NCI-H510A (cell line): ENCODE measurements around the gene ZNF444.
"Not testable (repeated sequence)": the region's sequence is repeated elsewhere in the genome, so short reads cannot be mapped to it uniquely, and the experiment has no call there.

Source experiments
- DNase-seq: peaks from one replicate; lab custom pipeline; 2025; lab: John Stamatoyannopoulos, UW

ZNF444 gene

DNA sequence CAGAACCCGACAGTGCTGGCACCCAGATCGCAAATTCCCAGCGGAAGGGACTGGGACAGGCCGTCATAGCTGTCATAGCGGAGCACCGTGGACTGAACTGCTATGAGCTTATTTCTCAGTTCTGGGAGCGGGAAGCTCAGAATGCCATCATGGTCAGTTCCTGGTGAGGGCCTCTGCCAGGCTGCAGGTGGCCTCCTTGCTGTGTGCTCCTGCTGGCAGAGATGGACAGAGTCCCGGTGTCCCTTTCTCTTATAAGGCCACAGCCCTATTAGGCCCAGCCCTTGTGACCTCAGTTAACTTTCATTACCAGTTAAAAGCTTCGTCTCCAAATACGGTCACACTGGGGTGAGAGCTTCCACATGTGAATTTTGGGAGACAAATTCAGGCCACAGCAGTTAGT, 4.6 kb downstream of the ZNF444 start:
- DNase-seq, result no peak

DNA sequence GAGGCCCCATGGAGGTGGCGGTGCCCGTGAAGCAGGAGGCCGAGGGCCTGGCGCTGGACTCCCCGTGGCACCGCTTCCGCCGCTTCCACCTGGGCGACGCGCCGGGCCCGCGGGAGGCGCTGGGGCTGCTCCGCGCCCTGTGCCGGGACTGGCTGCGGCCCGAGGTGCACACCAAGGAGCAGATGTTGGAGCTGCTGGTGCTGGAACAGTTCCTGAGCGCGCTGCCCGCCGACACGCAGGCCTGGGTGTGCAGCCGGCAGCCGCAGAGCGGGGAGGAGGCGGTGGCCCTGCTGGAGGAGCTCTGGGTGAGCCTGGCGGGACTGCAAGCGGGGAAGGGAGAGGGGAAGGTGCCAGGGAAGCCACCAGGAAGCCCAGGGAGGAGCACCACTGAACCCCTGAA, 5.8 kb downstream of the ZNF444 start:
- no peak for DNase-seq

DNA sequence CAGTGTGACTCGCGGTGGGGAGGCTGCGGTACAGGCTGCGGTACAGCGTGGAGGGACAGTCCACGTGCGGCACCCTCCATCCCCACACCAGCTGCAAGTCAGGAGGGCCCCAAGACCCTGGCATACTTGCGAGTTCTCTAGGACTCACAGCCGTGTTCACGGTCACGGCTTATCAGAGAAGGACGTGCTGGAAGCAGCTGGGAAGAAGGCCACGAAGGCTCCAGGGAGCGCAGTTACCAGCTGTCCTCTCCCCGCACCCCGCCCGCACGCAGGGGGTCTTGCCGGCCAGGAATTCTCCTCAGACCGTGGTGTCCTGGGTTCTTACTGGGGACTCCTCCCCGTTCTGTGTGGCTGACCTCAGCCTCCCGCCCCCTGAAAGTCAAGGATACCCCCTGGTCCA, 6.2 kb downstream of the ZNF444 start:
- DNase-seq, result no peak

DNA sequence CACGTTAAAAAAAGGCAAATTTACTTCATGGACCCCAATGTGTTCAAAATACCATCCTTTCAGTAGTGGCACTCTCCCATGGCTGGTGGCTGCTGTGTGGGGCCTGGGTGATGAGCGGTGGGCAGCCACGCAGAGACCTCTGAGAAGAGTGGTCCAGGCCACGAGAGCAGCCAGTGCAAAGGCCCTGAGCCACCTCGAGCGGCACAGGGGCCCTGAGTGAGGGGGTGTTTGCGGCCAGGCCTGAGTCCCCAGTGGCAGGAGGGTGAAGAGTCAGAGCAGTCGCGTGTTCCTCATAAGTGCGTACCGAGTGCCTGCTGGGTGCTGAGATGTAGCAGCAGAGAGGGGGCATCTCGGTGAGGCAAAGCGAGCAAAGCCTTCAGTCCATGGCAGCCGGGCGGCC, 7.0 kb downstream of the ZNF444 start:
- DNase-seq, result no peak

DNA sequence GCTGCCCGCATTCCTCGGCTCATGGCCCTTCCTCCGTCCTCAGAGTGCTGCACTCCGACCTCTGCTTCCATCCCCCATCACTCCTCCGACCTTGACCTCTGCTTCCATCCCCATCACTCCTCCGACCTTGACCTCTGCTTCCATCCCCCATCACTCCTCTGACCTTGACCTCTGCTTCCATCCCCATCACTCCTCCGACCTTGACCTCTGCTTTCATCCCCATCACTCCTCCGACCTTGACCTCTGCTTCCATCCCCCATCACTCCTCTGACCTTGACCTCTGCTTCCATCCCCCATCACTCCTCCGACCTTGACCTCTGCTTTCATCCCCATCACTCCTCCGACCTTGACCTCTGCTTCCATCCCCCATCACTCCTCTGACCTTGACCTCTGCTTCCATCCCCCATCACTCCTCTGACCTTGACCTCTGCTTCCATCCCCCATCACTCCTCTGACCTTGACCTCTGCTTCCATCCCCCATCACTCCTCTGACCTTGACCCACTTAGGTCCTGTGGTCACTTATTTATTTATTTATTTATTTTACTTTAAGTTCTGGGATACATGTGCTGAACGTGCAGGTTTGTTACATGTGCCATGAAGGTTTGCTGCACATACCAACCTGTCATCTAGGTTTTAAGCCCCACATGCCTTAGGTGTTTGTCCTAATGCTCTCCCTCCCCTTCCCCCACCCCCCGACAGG, 8.0 kb downstream of the ZNF444 start:
- not testable (repeated sequence) for DNase-seq

DNA sequence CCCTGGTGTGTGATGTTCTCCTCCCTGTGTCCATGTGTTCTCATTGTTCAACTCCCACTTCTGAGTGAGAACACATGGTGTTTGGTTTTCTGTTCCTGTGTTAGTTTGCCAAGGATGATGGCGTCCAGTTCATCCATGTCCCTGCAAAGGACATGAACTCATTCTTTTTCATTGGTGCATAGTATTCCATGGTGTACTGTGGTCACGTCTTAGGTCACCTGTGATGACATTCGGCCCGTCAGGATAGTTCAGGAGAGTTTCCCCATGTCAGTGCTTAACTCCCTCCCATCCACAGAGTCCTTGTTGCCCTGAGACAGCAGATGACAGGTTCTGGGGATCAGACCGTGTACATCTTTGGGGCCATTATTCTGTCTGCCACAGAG, 8.6 kb downstream of the ZNF444 start:
- no peak for DNase-seq

DNA sequence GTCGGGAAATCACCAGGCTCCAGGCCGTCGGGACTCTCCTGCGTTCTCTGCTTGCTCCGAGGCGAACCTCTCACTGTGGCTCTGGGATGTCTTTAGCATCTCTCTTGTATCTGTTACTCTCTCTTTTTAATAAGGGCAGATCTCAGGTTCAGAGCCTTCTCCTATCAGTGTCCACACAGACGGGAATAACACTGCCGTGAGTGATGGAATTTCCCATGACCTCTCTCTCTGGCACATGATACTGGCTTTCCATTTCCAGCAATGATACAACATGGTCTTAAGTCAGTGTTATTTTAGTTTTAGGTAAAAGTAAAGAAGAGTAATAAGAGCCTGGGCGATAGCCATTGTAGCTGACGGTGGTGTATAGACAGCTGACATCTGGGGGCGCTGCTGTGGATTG, 9.3 kb downstream of the ZNF444 start:
- DNase-seq, result no peak

DNA sequence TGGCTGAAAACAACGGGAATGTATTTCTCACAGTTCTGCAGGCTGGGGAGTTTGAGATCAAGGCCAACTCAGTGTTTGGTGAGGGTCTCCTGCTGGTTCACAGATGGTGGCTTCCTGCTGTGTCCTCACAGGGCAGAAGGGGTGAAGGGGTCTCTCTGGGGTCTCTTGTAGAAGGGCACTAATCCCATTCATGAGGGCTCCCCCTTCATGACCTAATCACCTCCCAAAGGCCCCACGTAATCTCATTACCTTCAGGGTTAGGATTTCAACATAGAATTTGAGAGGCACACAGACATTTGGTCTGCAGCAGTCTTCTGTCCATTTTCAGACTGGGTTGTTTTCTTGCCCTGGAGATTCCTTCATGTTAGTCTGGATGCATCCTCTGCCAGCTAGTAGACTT, 11.6 kb downstream of the ZNF444 start:
- DNase-seq, result no peak

DNA sequence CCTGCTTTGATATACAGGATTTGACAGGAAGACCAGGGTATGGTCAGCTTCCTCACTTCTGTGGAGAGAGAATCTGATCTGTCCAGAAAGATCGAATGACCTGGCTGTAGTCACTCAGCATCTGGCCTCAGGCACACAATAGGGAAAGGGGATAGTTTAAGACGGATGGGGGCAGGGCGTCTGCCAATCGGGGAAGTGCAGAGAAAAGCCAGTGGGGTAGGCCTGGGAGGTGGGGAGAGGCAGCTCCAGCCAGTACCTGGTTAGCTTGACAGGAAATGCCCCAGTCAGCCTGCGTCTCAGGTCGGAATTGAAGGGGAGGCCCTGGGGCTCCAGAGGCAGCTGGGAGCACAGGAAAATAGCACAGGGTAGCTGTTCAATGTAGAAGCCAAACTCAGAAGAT, 12.4 kb downstream of the ZNF444 start:
- no peak for DNase-seq

DNA sequence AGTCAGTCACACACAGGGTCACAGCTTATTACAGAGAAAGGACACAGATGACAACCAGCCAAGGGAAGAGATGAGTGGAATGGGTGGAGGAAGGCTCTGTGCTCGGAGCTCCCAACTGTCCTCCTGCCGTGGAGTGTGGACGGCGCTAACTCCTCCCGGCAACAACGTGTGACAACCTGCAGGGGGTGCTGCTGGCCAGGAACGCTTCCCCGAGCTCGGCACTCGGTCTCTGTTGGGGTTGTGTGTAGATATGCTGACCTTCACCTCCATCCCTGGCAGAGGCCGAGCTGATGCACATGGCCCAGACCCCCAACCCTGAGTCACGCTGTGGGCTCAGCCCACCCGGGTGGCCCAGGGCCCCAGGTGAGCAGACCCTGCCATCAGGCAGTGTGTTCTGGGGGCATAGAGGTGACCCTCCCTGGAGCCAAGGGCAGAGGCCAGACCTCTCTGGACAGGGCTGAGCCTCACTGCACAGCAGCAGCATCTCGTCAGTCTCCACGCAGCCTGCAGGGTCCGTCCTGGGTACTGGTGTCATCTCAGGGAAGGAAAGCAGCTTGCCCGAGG, 14.1 kb downstream of the ZNF444 start:
- no peak for DNase-seq

DNA sequence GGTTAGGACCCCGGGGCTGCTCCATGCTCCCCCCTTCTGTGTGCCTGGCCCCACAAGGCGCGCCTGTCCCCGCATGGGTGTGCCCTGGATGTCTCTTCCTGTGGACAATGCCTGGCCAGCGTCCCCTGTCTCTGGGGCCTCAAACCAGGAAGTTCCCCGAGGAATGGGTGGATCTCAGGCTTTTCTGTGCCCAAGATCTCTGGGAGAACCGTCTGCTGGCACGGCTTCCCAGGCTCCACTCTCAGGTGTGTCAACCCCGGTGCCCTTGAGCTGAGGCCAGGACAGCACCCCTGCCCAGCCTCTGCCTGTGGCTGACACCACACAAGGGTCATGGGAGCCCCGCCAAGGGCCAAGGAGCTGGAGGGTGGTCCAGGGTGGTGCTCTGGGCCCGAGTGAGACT, 15.7 kb downstream of the ZNF444 start:
- DNase-seq, result no peak

DNA sequence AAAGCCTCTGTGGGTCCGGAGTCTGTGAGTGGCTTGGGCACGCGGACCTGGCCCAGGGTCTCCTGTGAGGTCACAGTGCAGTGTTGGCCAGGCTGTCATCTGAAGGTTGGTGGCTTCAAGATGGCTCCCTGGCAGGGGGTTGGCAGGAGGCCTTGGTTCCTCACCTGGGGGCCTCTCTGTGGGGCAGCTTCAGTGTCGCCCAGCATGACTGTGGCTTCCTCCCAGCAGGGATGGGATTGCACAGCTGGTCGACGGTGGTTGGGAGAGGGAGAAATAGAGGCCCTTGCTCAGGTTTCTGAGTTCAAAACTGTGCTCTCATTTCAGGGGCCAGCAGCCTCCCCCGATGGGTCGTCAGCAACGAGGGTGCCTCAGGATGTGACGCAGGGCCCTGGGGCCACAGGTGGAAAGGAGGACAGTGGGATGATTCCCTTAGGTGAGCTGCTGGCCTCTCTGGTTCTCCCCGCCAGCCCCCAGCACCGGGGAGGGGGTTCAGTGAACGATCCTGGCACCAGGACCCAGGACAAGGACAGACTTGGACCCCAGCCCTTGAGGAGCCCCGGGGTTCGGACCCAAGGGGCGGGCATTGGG, 17.2 kb downstream of the ZNF444 start:
- DNase-seq, result no peak

DNA sequence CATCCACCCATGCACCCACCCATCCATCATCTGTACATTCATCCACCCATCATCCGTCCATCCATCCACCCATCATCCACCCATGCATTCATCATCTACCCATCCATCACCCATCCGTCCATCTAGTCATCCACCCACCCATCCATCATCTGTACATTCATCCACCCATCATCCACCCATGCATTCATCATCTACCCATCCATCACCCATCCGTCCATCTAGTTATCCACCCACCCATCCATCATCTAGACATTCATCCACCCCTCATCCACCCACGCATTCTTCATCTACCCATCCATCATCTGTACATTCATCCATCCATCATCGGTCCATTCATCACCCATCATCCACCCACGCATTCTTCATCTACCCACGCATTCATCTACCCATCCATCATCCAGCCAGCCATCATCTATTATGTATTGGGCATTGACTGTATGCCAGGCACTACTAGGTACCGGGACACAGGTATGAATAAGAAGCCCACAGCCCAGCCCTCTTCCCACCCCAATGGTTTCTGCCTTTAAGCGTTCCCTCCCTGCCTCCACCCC, 18.0 kb downstream of the ZNF444 start:
- DNase-seq, result no peak

DNA sequence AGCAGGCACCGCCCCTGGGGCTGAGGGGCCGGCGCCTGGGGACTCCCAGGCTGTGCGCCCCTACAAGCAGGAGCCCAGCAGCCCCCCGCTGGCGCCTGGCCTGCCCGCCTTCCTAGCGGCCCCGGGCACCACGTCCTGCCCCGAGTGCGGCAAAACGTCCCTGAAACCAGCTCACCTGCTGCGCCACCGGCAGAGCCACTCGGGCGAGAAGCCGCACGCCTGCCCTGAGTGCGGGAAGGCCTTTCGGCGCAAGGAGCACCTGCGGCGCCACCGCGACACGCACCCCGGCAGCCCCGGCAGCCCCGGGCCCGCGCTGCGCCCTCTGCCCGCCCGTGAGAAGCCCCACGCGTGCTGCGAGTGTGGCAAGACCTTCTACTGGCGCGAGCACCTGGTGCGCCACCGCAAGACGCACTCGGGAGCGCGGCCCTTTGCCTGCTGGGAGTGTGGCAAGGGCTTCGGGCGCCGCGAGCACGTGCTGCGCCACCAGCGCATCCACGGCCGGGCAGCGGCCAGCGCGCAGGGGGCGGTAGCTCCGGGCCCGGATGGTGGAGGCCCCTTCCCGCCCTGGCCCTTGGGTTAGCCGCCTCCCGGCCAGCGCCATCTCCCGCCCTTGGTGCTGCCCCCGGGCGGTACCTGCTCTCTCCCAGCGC, 18.7 kb downstream of the ZNF444 start:
- no peak for DNase-seq

DNA sequence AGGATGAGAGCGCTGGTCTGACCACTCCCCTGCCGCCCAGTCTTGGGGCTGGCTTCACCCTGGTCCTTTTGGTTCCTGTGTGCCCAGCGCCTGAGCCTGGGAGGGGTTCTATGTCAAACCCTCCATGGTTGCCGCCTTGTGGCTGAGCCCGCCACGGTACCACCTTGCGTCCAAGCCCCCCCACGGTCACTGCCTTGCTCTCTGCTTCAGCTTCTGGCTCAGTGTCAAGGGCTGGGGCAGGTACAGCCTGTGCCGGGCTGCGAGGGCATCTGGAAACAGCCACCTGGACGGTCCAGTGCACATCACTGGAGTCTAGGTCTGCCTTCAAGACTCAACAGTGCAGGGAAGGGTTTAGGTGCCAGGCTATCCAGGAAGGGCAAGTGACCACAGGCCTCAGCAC, 20.4 kb downstream of the ZNF444 start:
- no peak for DNase-seq

DNA sequence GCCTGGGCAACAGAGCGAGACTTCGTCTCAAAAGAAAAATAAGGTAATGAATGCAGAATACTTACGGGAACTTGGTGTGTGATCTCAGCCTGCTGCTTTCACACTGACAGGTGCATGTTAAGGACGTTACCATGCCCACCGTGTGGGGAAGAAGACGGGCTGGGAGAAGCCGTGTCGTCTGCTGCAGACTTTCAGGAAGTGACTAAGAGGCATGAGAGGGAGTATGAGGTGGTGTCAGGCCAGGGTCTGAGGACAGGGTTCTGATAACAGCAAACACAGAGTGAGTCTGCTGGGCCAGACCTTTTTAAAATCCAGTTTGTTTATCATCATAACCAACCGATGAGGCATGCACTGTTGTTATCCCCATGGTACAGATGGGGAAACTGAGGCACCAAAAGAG, 21.2 kb downstream of the ZNF444 start:
- DNase-seq, result no peak

DNA sequence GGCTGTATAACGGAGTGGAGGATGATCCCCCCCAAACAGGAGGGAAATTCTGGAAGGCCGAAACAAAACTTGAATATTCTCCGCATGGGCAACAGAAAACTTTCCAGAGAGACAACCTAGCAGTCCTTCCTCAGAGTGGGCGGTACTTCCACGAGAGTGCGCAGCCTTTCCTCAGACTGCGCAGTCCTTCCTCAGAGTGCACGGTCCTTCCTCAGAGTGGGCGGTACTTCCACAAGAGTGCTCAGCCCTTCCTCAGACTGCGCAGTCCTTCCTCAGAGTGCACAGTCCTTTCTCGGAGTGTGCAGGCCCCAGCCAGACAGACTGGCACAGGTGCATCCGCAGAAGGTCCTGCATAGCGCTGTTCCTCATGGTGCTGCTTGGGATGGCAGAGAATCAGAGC, 22.0 kb downstream of the ZNF444 start:
- no peak for DNase-seq

DNA sequence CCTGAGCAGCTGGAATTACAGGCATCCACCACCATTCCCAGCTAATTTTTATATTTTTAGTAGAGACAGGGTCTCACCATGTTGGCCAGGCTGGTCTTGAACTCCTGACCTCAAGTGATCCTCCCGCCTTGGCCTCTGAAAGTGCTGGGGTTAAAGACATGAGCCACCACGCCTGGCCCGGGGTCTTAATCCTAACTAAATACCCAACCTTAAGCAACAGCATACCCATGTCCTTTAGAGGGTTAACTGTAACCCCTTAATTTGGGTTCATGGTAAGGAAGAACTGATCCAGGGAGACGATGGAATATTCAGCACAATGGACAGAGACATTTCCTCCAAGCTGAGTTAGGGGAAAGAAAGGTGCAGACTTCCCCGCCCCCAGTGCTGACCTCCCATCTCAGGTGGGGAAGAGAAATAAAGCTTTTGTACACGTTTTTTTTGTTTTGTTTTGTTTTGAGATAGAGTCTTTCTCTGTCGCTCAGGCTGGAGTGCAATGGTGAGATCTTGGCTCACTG, 26.0 kb downstream of the ZNF444 start:
- DNase-seq, result no peak

DNA sequence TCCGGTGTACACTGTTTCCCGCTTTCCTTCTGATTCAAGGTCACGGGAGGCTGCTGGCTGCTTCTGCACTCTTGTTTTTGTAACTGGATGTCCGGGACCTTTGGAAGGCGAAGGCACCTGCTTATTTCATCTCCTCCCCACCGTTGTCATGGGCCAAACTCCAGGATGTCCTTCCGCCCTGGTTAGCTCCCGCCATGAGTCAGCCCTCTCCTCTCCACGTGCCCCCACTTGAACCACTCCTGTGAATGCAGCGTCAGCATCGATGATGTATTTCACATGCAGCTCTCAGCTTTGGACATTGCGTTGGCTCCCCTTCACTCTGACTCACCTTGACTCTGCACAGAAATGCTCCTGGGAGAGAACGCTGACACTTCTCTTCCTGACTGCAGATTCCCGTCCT, 29.2 kb downstream of the ZNF444 start:
- peak; percentile 66 for DNase-seq

DNA sequence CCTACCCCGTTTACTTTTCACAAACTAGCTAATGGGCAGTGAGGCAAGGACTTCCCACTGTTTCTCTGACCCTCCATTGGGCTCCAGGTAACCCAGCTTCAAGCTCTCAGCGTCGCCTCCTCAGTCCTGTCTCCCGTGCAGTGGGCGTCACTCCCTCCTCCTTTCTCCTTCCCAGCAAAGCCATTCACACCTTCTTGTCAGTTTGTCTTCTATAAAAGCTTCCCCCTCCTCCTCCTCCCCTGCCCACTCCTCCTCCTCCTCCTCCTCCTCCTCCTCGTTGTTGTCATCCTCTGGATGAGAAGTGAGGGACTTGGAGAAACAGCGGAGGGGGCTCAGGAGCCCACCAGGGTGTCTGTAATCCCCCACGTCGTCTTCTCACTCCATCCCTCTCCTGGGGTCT, 33.0 kb downstream of the ZNF444 start:
- no peak for DNase-seq

DNA sequence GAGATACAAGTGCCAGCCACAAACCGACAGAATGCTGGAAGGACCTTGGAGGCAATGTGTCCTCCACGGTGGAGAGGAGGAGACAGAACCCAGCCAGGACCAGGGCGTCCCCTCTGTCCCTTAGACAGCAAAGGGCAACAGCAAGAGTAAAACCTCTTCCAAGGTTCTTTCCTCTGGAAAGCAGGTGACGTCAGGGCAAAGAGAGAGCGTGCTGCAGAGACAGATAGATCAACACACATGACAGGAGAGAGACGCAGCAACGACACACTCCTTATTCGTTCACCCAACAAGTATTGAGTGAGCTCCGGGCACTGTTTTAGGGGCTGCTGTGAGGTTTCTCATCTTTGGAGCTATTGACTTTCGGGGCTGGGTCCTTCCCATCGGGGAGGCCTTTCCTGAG, 33.5 kb downstream of the ZNF444 start:
- no peak for DNase-seq

DNA sequence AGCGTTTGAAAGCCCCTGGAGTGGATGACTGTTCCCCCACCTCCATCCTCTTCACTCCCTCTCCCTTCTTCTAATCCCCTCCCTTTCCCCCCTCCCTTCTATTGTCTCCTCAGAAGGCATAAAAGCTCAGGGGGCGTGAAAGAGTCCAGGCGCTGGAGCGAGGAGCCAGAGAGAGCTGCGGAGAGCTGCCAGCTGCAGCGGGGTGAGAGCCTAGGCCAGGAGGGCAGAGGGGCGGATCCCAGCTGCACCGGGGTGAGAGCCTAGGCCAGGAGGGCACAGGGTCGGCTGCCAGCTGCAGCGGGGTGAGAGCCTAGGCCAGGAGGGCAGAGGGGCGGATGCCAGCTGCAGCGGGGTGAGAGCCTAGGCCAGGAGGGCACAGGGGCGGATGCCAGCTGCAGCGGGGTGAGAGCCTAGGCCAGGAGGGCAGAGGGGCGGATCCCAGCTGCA, 34.8 kb downstream of the ZNF444 start, which contains the start of gene GALP:
Gene GALP, plus strand, starts transcription at position 148 of the 447 bp plus-strand sequence. CDS start 1,101 bp downstream, outside the sequence.
- not testable (repeated sequence) for DNase-seq

DNA sequence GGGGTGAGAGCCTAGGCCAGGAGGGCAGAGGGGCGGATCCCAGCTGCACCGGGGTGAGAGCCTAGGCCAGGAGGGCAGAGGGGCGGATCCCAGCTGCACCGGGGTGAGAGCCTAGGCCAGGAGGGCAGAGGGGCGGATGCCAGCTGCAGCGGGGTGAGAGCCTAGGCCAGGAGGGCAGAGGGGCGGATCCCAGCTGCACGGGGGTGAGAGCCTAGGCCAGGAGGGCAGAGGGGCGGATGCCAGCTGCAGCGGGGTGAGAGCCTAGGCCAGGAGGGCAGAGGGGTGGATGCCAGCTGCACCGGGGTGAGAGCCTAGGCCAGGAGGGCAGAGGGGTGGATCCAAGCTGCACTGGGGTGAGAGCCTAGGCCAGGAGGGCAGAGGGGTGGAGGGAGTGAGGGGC, 35.2 kb downstream of the ZNF444 start:
- DNase-seq, result not testable (repeated sequence)
